ENCODE results near the gene OR5D13.

OR5D13 gene

GRCh38 chr11:55773138-55773537 is at the start of gene OR5D13:
TSS of gene OR5D13 (plus strand) at chr11:55773438. CDS start at chr11:55773438, 0 bp downstream.
- DNase-seq (ENCODE audit: low spot score): no peak

- DNase-seq (ENCODE audit: low spot score): no peak
Measured at GRCh38 chr11:55726715-55727324, 46.4 kb upstream of the OR5D13 start.

GRCh38 chr11:55732936-55733335 is 40.3 kb upstream of the OR5D13 start:
- no peak for DNase-seq (ENCODE audit: low spot score)

- no peak for DNase-seq (ENCODE audit: low spot score)
Measured at GRCh38 chr11:55791606-55792005, 18.4 kb downstream of the OR5D13 start.

- no peak for DNase-seq (ENCODE audit: low spot score)
Measured at GRCh38 chr11:55793321-55793720, 20.1 kb downstream of the OR5D13 start.

GRCh38 chr11:55795256-55795655 is 22.0 kb downstream of the OR5D13 start, which contains the start of gene OR5D14:
TSS of gene OR5D14 (plus strand) at chr11:55795556. CDS start at chr11:55795556, 0 bp downstream.
- no peak for DNase-seq (ENCODE audit: low spot score)

GRCh38 chr11:55806248-55806647 is 33.0 kb downstream of the OR5D13 start:
- no peak for DNase-seq (ENCODE audit: low spot score)

GRCh38 chr11:55811067-55811466 is 37.8 kb downstream of the OR5D13 start, which contains the start of gene OR5L1:
TSS of gene OR5L1 (plus strand) at chr11:55811367. CDS start at chr11:55811467, 100 bp downstream.
- no peak for DNase-seq (ENCODE audit: low spot score)

GRCh38 chr11:55819330-55819729 is 46.1 kb downstream of the OR5D13 start, which contains the start of gene OR5D18:
TSS of gene OR5D18 (plus strand) at chr11:55819630. CDS start at chr11:55819630, 0 bp downstream.
- DNase-seq (ENCODE audit: low spot score): no peak
